ENCODE data around the gene TACR3.
"Not testable (repeated sequence)": the region's sequence is repeated elsewhere in the genome, so short reads cannot be mapped to it uniquely, and the experiment has no call there.

TACR3 gene

GRCh38 chr4:103719830-103720207, at the start of gene TACR3:
Gene TACR3, minus strand, starts transcription at chr4:103719985. Its CDS starts 310 bp downstream, at chr4:103719675.
- DNase-seq, result no peak

- no peak for DNase-seq
These were observed 37.8 kb upstream of the TACR3 start for GRCh38 chr4:103757631-103758030.

GRCh38 chr4:103756741-103757140, 37.0 kb upstream of the TACR3 start:
- DNase-seq, result no peak

GRCh38 chr4:103754844-103755243, 35.1 kb upstream of the TACR3 start:
- peak; percentile 27 for DNase-seq

- no peak for DNase-seq
These were observed 34.3 kb upstream of the TACR3 start for GRCh38 chr4:103753868-103754653.

- not testable (repeated sequence) for DNase-seq
These were observed 3.4 kb upstream of the TACR3 start for GRCh38 chr4:103723150-103723549.

GRCh38 chr4:103721251-103721650, 1.5 kb upstream of the TACR3 start:
- DNase-seq, result peak; percentile 21

GRCh38 chr4:103720661-103721060, 876 bp upstream of the TACR3 start:
- no peak for DNase-seq

GRCh38 chr4:103719105-103719829, 518 bp downstream of the TACR3 start:
- no peak for DNase-seq

GRCh38 chr4:103692615-103693014, 27.2 kb downstream of the TACR3 start:
- DNase-seq, result peak; percentile 32

GRCh38 chr4:103673983-103674382, 45.8 kb downstream of the TACR3 start:
- DNase-seq, result peak; percentile 26

GRCh38 chr4:103666764-103667163, 53.0 kb downstream of the TACR3 start:
- DNase-seq, result not testable (repeated sequence)

- DNase-seq, result no peak
These were observed 55.2 kb downstream of the TACR3 start for GRCh38 chr4:103664436-103665075.

GRCh38 chr4:103648541-103648940, 71.2 kb downstream of the TACR3 start:
- no peak for DNase-seq

GRCh38 chr4:103645991-103646390, 73.8 kb downstream of the TACR3 start:
- DNase-seq, result no peak

- DNase-seq, result peak; percentile 47
These were observed 85.5 kb downstream of the TACR3 start for GRCh38 chr4:103634236-103634635.

- DNase-seq, result no peak
These were observed 93.5 kb downstream of the TACR3 start for GRCh38 chr4:103626296-103626695.

GRCh38 chr4:103591841-103592240, 127.9 kb downstream of the TACR3 start:
- DNase-seq, result no peak

GRCh38 chr4:103567591-103567990, 152.2 kb downstream of the TACR3 start:
- DNase-seq, result no peak

- DNase-seq, result not testable (repeated sequence)
These were observed 160.6 kb downstream of the TACR3 start for GRCh38 chr4:103559178-103559577.
